ENCODE results near the gene FAM131B.

FAM131B gene

DNA sequence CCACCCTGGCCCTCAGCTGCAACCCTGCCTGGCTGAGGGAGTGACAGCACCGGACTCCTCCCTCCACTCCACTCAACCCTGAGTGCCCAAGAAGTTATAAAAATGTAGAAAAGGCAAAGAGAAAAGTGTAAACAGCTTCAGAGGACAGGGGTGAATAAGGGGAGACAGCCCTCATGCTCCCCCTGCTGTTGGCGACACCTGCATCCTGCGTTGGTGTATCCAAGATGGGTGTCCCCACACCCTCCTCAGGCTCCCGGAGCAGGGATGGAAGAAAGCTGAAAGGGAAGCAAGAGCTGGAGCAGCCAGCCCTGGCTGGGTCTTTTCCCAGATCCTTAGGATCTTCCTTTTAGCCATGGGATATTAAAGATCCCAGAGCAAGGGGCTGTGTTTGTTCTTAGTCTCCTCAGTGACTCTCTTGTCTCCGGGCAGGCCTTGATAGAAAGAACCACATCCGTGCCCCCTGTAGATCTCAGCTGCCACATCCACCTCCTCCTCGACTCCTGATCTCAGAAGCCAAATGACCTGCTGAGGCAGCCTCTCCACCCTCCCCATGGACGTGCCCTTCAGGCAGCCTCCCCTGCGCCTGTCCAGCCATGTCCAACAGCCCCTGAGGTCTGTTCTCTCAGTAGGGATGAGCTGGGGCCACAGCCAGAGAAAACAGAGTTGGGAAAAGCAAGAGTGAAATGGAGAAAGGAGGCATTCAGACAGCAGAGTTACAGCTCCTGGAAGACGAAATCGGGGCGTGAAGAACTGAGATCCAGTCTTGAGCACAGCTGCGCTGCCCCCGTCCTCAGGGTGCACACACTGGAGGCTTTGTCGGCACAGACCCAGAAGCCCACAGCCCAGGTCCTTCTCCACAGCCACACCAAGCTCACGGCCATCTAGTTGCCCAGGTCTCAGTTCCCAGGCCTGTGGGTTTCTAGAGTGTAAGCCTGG is 6.8 kb downstream of the FAM131B start:
- TF ChIP-seq, protein P1, sequence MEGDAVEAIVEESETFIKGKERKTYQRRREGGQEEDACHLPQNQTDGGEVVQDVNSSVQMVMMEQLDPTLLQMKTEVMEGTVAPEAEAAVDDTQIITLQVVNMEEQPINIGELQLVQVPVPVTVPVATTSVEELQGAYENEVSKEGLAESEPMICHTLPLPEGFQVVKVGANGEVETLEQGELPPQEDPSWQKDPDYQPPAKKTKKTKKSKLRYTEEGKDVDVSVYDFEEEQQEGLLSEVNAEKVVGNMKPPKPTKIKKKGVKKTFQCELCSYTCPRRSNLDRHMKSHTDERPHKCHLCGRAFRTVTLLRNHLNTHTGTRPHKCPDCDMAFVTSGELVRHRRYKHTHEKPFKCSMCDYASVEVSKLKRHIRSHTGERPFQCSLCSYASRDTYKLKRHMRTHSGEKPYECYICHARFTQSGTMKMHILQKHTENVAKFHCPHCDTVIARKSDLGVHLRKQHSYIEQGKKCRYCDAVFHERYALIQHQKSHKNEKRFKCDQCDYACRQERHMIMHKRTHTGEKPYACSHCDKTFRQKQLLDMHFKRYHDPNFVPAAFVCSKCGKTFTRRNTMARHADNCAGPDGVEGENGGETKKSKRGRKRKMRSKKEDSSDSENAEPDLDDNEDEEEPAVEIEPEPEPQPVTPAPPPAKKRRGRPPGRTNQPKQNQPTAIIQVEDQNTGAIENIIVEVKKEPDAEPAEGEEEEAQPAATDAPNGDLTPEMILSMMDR (IDR thresholded peaks at IDR 0.05), result no peak

DNA sequence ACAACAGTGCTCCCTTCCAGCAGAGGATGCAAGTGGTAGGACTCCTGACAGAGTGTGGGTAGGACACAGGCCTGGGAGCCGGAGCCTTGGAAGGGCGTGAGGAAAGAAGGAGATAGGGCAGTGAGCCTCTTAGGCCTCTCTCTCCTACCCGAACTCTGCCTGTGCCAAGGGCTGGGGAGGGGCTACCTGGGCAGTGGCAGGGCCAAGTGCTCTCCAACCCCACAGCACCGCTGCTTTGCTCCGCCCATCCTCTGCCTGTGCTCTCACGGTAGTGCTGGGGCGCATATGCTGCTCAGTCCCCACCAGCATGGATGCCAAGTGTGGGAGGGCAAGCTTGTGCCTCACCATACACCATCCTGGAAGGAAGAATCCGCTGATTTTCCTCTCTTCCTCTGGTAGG is 7.5 kb downstream of the FAM131B start:
- TF ChIP-seq, protein P1 (IDR thresholded peaks at IDR 0.05), result no peak

DNA sequence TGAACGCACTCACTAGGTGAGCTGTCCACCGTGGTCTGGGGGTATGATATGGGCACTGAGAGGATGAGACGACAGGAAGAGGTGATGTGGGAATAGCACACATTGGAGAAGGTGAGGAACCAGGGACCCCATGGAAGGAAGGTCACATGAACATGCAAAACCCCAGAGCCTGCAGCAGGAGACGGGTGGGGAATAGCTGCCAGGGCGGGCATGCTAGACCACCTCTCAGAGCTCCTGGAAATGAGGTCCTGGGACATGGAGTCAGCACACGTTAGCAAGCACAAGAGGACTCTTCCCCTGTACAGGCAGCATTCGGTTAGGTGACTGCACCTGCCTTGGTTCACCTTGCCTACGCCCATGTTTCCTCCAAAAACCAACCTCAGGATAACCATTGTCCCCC is 8.1 kb downstream of the FAM131B start:
- TF ChIP-seq, protein P1 (IDR thresholded peaks at IDR 0.05), result no peak

DNA sequence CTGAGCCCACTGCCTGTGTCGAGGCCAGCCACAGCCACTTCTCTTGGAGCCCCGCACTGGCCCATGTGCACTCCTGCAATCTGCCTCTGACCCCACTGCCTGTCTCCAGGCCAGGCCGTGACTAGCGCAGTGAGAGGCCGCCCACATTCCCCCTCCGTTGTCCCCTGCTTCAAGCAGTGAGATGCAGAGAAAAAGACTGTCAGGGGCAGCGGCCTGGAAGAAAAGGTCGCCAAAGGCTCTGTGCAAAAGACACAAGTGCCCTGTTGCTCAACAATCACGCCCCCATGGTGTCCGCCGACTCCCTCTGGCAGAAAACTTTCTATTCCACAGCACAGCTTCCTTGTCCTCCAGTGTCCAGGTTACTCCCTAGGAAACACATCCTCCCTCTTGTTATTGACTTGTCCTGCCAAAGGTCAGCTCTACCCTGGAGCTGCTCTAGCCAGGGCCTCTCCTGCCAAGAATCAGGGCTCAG is 9.9 kb downstream of the FAM131B start:
- TF ChIP-seq, protein P1 (IDR thresholded peaks at IDR 0.05), result no peak

DNA sequence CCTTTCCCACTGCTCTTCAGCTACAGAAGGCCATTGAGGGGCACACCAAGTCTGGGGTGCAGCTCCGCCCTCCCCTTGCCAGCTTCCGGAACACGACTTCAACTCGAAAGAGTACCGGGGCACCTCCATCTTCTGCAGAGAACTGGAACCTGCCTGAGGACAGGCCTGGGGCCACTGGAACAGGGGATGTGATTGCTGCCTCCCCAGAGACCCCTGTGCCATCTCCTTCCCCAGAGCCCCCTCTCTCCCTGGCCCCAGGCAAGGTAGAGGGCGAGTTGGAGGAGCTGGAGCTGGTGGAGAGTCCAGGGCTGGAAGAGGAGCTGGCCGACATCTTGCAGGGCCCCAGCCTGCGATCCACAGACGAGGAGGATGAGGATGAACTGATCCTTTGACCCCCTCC is 10.9 kb downstream of the FAM131B start:
- TF ChIP-seq, protein P1 (IDR thresholded peaks at IDR 0.05), result no peak

DNA sequence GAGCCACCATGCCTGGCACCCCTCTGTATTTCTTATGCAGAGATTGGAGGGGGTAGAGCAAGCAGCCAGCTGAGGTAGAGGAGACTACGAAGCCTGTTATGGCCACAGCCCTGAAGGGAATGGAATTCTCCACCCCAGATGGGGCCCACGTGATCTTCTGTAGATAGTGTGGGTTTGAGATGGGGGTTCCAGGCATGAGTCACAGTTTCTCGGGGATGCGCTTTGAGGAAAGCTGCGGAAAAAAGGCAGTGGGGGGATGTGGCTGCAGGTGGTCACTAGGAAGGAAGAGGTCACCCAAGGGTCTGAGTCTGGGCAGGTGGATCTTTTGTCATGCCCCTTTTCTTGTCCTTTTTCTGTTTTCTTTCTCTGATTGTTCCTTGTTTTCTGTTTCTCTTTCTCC is 11.5 kb downstream of the FAM131B start:
- TF ChIP-seq, protein P1 (IDR thresholded peaks at IDR 0.05), result no peak

DNA sequence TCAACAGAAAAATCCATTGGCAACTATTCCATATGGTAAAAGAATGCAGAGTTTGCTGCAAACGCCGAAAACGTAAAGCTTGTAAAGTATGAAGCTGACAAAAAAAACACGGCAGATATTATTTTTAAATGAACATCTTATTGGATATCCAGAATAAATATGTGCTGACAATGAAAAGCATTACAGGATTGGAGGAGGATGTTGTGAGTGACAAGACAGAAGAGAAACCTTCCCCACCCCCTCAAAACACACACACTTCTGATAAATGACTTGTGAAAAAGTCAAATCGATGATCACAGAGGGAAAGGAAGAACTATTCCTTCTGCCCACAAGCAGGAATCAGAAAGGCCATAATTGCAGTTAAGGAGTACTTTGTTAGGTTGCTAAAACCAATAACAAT is 14.6 kb downstream of the FAM131B start:
- TF ChIP-seq, protein P1 (IDR thresholded peaks at IDR 0.05), result no peak

Data from LNCAP (cell line).